HG02870 (cell line): Measurements from ENCODE around the gene ARID1B.

Source experiments
- ATAC-seq: cut with Tn5 transposase; IDR thresholded peaks from one replicate; pipeline ENCODE4 v1.9.1; 2021; ENCODE audit warnings: mild to moderate bottlenecking, moderate library complexity; ENCODE audit not compliant: unreplicated experiment

The ARID1B gene

DNA sequence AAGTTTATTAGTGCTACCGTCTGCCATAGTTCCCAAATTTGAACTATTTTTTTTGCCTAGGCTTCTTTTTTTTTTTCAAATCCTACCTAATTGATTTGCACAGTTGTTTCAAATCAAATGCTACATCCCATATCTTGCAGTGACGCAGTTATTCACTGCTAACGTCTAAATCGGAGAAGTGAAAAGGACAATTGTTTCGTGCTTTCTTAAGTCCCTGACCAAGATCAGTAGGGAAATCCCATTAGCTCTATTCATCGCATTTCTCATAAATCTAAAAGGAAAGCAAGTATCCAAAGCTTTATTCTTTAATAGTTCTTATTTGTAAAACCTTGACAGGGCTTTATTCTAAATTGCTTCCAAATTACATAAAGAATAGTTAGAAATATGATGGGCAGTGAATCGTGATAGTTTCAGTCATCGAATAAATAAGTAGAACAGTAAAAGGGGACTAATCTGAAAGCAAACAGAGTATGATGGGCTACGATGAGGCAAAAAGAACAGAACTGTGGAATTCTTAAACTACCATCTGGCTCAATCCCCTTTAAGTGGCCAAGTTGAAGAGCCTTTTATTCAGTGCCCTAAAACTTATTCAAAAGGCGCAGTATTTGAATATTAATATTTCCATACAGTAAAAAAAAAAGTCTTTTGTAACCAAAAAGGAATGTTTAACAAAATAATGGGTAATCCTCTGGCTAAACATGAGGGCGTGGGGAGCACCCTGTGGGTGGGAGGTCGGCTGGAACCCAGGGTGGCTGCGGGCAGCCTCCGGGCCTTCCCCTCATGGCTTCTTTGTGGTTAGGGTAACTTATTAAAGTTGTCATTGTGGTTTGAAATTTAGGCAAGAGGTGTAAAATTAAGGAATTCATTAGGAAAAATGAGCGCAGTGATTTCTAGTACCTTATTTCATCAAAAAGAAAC is 3.0 kb upstream of the ARID1B start:
- no peak for ATAC-seq

DNA sequence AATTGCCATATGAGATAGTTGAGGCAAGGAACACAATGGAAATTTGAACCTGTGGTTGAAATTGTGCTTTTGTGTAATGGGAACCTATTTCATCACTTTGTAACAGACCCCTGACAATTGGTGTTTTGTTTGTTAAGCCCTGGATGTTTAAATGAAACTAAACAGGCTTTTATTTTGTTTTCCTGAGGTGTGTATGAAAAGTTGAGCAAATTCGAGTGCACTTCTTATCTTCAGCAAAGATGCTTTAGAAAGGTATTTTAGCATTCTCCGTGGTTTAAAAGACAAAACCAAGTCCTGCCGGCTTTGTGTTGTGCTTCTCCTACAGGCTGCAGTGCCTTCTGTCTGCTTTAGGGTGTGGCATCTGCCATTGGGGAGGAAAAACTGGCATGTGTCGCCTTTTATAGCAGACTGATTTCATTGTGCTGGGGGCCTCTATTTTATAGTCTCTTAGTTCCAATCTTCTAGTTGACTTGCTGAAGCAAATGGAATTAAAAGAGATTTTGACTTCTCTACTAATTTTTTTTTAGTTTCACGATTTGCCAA is 2.2 kb upstream of the ARID1B start:
- ATAC-seq: no peak

DNA sequence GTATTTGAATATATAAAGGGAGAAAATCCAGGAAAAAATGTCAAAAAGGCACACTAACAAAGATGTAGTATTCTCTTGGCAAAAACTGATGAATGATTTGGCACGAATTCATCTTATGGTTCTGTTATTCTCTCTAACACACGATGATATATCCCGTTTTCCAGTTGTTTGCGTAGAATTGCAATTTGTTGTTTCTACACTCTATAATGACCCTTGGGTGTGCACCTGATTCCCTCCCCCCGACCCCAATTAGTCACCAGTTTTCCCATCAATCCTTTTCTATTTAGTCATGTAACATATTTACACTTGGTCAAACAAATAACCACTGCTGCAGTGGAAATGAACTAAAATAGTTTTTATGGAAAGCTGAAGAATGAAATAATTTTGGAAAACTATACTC is 1.5 kb upstream of the ARID1B start:
- ATAC-seq: no peak

DNA sequence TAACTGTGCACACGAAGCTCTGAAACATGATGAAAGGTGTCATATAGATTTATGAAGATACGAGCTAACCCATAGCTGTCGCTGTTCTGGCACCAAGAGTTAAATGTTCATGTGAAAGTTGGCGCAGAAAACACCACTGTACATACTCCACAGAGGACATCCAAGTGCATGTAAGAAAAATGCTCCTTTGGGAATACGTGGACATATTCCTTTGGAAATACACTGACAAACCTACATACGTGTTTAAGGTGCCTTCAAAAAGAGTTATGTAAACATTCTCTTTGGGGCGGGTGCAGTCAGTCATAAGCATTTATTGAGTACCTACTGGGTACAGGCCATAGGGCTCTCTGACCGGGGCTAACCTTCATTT is 723 bp upstream of the ARID1B start:
- ATAC-seq: no peak

DNA sequence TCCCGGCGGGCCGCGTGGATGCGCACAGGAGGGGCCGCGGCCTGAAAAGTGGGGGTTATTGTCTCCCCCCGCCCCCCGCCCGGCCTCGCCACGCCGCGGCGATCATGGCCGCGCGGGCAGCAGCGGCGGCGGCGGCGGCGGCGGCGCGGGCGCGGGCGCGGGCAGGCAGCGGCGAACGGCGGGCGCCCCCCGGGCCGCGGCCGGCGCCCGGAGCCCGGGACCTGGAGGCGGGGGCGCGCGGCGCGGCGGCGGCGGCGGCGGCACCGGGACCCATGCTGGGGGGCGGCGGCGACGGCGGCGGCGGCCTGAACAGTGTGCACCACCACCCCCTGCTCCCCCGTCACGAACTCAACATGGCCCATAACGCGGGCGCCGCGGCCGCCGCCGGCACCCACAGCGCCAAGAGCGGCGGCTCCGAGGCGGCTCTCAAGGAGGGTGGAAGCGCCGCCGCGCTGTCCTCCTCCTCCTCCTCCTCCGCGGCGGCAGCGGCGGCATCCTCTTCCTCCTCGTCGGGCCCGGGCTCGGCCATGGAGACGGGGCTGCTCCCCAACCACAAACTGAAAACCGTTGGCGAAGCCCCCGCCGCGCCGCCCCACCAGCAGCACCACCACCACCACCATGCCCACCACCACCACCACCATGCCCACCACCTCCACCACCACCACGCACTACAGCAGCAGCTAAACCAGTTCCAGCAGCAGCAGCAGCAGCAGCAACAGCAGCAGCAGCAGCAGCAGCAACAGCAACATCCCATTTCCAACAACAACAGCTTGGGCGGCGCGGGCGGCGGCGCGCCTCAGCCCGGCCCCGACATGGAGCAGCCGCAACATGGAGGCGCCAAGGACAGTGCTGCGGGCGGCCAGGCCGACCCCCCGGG is 637 bp downstream of the ARID1B start:
- peak; percentile 1 for ATAC-seq

DNA sequence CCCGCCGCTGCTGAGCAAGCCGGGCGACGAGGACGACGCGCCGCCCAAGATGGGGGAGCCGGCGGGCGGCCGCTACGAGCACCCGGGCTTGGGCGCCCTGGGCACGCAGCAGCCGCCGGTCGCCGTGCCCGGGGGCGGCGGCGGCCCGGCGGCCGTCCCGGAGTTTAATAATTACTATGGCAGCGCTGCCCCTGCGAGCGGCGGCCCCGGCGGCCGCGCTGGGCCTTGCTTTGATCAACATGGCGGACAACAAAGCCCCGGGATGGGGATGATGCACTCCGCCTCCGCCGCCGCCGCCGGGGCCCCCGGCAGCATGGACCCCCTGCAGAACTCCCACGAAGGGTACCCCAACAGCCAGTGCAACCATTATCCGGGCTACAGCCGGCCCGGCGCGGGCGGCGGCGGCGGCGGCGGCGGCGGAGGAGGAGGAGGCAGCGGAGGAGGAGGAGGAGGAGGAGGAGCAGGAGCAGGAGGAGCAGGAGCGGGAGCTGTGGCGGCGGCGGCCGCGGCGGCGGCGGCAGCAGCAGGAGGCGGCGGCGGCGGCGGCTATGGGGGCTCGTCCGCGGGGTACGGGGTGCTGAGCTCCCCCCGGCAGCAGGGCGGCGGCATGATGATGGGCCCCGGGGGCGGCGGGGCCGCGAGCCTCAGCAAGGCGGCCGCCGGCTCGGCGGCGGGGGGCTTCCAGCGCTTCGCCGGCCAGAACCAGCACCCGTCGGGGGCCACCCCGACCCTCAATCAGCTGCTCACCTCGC is 1.5 kb downstream of the ARID1B start:
- no peak for ATAC-seq

DNA sequence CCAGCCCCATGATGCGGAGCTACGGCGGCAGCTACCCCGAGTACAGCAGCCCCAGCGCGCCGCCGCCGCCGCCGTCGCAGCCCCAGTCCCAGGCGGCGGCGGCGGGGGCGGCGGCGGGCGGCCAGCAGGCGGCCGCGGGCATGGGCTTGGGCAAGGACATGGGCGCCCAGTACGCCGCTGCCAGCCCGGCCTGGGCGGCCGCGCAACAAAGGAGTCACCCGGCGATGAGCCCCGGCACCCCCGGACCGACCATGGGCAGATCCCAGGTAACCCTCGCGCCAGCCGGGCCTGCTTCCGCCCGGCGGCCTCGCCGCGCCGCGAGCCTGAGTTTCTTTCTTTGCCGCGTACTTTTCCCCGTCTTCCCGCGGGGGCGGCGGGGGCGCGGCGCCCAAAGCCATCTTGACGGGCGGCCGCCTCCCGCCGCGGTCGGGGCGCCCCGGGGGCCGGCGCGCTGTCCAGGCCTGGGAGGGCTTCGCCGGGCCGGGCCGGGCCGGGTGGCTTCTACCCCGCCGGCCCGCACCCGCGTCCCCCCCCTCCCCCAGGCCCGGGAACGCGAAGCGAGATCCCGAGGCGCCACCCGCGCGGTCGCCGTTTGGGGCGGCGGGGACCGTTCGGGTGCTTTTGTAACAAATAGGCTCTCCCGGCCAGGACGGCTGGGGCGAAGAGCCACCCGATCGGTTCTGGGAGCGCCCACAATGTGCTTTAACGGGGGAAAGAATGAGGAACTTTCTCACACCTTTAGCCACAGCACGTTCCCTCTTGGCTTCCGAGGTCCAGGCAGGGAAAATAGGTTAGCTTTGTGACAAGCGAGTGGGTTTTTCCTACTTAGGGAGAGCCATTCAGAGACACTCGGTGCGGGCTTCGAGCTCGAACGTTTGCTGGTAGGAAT is 2.3 kb downstream of the ARID1B start:
- no peak for ATAC-seq

DNA sequence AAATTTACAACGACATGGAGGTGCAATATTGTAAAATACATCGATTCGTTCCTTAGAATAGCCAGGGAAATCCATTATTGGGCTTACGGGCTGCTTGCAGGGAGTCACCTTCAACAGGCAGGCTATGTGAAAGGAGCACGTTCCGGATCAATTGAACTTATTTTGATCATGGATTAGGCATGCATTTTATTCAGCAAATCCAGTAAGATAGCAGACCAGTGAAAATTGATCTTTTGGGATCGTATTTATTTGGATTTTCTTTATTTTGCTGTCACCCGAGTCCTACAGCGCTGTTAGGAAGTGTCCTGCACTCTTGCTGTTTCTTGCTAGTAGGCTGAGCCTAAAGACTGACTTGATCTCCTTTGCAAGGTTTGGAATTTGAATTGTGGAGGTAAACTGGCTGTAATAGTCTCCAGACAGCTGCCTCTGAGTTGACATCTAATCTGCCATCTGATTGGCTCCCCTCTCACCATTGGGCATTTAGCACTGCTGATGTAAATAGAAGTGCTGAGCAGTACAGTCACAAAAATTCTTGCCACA is 3.0 kb downstream of the ARID1B start:
- ATAC-seq: peak; percentile 50

DNA sequence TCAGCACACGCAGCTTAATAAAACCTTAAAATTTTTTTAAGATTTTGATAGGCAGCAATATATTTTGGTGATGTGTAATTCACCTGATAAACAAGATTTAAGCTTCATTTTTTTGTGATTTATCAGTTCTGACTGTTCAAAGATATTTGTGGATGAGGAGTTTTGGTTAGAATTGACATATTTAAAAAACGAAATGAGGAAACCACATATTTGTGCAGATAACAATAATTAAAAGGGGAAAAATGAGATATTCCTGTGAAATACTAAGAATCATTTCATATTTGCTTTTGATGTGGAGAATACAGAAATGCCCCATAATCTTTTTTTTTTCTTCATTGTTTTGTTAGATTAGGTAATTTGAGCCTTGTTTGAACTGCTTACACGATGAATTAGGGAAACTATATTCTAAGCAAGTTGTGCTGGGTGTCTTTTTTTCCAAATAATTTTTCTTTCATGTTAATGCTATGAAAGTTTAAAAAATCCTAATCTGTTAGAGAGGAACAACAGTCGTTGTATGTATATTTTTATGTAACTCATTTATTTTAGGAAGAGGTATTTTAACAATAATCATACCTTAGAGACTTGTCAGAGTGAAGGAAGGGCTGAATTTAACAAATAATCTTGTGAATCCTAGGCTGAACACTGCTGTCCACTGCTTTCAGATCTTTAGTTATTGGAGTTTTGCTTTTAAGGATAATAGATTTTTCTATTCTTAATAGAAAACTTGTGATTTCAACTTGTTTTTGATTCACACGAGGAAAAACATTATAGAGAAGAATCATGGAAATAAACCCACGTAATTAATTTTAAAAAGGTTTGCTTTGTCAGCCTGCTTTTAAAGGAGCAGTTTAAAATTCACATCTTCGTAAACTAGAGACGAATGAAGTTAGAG is 4.0 kb downstream of the ARID1B start:
- ATAC-seq: no peak

DNA sequence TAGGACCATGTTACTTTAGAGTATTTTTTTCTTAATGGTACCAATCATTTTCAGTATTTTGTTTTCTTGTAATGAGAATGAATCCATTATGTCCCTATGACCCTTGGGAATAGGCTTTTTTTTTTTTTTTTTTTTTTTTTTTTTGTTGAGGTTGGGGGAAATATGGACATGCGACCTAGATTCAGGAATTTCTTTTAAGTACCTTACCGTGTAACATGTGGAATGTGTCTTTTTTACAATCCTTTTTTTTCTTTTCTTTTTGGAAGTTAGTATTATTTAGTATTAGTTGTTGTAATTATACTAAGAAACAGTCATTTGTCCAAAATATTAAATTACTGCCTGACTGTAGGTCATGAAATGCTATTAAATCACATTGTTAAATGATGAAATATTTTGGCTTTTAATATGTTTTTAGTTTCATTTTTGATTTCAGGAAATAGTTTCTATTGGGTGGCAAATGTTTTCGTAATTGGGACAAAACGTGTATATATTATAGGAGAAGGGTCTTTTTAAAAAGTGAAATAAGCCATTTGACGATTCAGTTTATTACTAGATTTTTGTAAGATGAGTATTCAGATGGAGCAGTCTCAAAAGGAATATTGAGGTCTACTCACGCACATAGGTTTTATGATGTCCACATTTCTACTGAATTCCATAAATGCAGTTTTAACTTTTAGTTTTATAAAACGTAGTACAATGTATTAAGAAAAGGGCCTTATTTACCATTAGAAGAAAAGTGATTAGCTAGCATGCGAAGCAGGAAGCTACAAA is 4.9 kb downstream of the ARID1B start:
- ATAC-seq: no peak

DNA sequence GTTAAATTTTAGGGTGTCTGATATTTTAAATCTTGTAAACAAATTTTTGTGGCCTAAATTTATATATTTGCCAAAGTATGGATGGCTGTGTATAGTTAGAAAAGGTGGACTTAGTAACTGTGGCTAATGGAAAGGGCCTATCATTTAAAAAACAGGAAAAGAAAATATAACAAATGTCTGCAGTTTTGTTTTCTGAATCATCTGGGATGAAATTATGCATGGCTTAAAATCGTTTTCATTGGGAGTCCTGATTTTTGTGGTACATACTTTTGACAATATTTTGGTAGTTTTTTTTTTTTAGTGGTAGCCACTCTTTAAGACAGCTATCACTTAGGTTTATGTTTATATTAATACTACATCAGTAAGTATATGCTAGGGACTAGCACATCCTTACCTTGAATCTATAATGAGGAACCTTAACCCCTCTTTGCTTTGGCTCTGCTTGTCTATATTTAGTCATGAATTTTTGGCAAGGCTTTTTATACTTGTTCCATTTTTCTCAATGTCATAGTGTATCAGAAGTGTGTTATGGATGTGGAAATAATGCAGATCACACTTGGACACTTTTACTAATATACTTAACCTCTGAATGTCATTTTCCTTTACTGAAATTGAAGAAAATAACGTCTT is 5.6 kb downstream of the ARID1B start:
- ATAC-seq: no peak

DNA sequence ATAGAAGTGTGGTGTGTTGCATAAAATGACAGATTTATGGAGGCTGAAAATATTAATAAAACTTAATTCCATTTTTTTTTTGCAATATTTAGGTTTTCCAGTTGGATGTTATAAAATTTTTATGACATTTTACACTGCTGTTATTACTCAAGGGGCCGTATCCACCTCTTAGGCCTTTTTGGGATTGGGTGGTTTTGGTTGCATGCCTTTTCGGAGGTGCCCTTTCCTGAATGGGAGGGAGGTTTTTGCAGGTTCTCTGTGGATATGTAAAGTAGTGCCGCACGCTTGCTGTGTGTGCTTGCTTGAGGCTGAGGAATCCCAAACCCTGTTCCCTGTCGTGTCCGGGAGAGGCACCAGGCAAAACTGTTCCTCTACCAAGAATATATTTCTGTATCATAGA is 6.8 kb downstream of the ARID1B start:
- no peak for ATAC-seq

DNA sequence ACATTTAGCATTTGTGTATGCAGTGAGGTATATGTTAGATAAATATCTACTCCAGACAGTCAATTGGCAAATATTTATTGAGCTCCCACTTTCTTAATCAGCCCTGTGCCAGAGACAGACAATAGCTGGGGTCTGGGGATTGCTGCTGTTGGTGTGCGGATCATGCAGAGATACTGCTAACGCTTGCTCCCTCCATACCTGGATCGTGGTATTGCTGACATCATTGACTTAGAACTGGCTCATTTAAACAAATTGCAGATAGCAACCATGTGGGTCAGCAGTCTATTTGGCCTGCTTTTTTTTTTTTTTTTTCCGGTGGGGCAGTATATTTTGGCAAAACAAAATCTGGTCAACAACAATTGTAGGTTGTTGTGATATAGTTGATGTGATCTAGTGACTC is 9.5 kb downstream of the ARID1B start:
- ATAC-seq: no peak

DNA sequence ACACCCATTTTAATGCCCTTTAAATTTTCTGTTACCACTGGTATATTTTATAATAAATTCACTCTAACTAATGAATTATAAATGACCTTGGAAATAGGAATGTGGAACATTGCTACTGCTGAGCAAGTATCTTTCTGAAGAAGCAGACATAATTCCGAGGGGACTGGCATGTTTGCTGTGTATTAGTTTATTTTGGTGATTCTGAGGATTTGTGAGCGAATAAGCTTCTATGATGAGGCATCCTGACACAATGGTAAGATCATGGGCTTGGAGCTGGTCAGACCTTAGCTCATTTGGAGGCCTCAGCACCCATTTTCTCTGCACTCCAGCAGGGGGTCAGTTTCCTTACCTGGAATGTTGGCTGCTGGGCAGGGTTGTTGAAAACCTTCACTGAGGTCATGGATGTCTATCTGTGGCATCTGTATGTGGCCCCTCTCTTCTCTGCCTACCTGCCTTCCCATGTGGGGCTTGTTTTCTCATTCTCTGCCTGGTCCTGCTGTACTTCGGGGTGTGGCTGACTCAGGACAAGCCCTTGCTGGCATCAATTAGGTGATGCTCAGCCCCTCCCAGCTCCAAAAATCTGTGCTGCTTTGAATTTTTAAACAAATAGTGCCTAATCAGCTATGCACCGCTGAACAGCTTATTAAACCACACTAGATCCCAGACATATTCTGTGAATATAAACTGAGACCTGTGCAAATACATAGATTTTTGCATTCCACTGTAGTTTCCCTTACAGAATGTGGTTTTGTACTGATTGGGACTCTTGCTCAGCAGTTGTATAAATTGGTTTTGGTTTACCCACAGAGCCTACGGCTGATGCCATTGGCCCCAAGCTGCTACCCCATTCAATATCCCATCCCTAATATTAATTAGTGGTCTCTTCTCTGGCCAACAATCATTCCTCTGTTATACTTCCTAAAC is 10.7 kb downstream of the ARID1B start:
- ATAC-seq: no peak

DNA sequence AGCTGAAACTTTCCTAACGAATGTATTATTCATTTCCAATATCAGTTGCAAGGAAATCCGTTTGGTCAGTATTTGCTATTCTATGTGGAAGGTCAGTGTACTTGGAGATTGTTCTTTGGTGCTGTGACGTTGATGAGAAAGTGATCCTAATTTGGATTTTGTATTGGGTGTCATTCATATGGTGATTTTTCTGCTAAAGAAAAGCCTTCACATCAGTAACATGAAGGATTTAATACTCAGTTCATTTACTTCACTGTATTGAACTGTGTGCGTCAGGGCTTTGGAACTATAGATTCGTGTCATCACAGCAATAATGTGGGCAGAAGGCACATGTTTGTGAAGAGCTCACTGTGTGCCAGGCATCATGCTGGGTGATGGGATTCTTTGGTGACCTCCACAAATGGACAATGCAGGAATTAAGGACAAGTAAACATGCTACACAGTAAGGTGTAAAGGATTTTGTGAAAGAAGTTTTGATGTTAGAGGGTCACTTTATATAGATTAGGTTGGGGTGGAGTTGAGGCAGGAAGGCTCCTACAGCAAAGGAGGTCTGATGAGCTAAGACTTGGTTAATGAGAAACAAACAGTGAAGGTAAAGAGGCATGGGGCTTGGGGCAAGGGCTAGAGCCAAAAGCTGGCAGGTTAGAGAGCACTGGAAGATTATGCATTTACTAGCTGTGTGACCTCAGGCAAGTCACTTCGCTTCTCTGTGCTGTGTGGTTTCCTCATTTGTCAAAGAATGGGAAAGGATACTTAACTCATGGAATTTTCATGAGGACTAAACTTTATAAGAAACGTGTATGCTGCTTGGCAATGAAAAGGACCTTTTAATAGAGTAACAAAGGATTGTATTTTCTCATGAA is 12.1 kb downstream of the ARID1B start:
- no peak for ATAC-seq
